GM12878 (cell line): ENCODE measurements around the gene NT5C1A. TPM values are rescaled to one million over a fixed set of nuclear protein-coding genes. Genes with fewer than 3 reads are reported as not detected.

ENCODE experiments used
- ATAC-seq: fragments of 200-7000 bp; cut with Tn5 transposase; 3 replicates; pipeline ENCODE4 v1.9.1; 2020; ENCODE audit warnings: mild to moderate bottlenecking, moderate library complexity
- BruUV-seq: library from RNA; stranded (reverse); fragments of 400-500 nt; replicated peaks from 2 replicates; lab custom pipeline; 2021; lab: Mats Ljungman, UMichigan
- CTCF ChIA-PET: fragments of 300-600 bp; sonication (Branson Sonifier 250); formaldehyde crosslinking; extraction: SDS; loops from one replicate; lab custom pipeline; 2021; ENCODE audit warnings: inconsistent platforms; lab: Yijun Ruan, JAX
- POLR2A ChIA-PET: fragments of 350-600 bp; formaldehyde crosslinking; extraction: SDS; loops from one replicate; lab custom pipeline; 2021; ENCODE audit warnings: inconsistent platforms; lab: Charles Lee
- RAD21 ChIA-PET: fragments of 300-600 bp; sonication (Branson Sonifier 250); formaldehyde crosslinking; loops from one replicate; lab custom pipeline; 2023; ENCODE audit warnings: antibody characterized with exemption; ENCODE audit not compliant: unreplicated experiment; lab: Charles Lee
- SMC1A ChIA-PET: fragments of 300-600 bp; sonication (Branson Sonifier 250); formaldehyde crosslinking; loops from one replicate; lab custom pipeline; 2023; ENCODE audit not compliant: unreplicated experiment, uncharacterized antibody; lab: Charles Lee
- DNase-seq: peaks from one replicate; pipeline ENCODE4 v3.0.0-alpha.2; 2011; ENCODE audit warnings: low read depth, low spot score
- FAIRE-seq: peaks from 3 replicates; lab custom pipeline; 2011; peaks lifted over from hg19 to GRCh38; lab: Jason Lieb, UNC
- H2AFZ ChIP-seq: 2 replicates; pipeline ENCODE4 v1.6.0; 2011; ENCODE audit warnings: low read depth, low read length, control low read depth; ENCODE audit not compliant: control insufficient read depth
- H3K27ac ChIP-seq: 2 replicates; pipeline ENCODE4 v1.5.1; 2011; ENCODE audit warnings: control low read depth; ENCODE audit not compliant: control insufficient read depth, insufficient read depth
- H3K27me3 ChIP-seq, 2 experiments: replicated peaks in 1 of 2; 2 replicates each; pipeline versions ENCODE4 v1.6.0 to v1.6.1; 2011; ENCODE audit warnings: low read length in 1 of 2; ENCODE audit not compliant: control insufficient read depth in 2 of 2, insufficient read depth in 2 of 2
- H3K36me3 ChIP-seq, 2 experiments: 2 replicates each; pipeline ENCODE4 v1.5.1; 2011; ENCODE audit warnings: low read length in 1 of 2; ENCODE audit not compliant: control insufficient read depth in 2 of 2, insufficient read depth in 2 of 2
- H3K4me1 ChIP-seq: 2 replicates; pipeline ENCODE4 v1.6.1; 2011; ENCODE audit warnings: mild to moderate bottlenecking, low read length, moderate library complexity, mixed read lengths; ENCODE audit not compliant: control insufficient read depth, insufficient read depth
- H3K4me2 ChIP-seq: 2 replicates; pipeline ENCODE4 v1.6.0; 2011; ENCODE audit warnings: control low read depth; ENCODE audit not compliant: control insufficient read depth, insufficient read depth
- H3K4me3 ChIP-seq: fragments of 200-600 bp; sonication (generic); 2 replicates; pipeline ENCODE4 v1.5.1; 2016
- H3K79me2 ChIP-seq: 2 replicates; pipeline ENCODE4 v1.6.0; 2011; ENCODE audit warnings: low read length; ENCODE audit not compliant: control insufficient read depth, insufficient read depth
- H3K9ac ChIP-seq: 2 replicates; pipeline ENCODE4 v1.8.0; 2011; ENCODE audit warnings: low read length, control low read depth, mixed read lengths; ENCODE audit not compliant: control insufficient read depth, insufficient read depth
- H3K9me3 ChIP-seq: replicated peaks from 3 replicates; pipeline ENCODE4 v1.5.1; 2011; ENCODE audit warnings: mild to moderate bottlenecking, low read length; ENCODE audit not compliant: control insufficient read depth, insufficient read depth
- H4K20me1 ChIP-seq: 2 replicates; pipeline ENCODE4 v1.6.0; 2011; ENCODE audit not compliant: control insufficient read depth, insufficient read depth
- ASH2L ChIP-seq: fragments of 300-600, 200-600 bp; sonication (generic); IDR thresholded peaks from 2 replicates; pipeline ENCODE4 v1.6.1; 2017; ENCODE audit warnings: low read depth, mild to moderate bottlenecking, borderline replicate concordance
- CHD2 ChIP-seq: IDR thresholded peaks from 2 replicates; pipeline ENCODE4 v1.6.1; 2011; ENCODE audit warnings: low read depth, low read length, improper control_type of control experiment, borderline replicate concordance
- CREB1 ChIP-seq: IDR thresholded peaks from 2 replicates; pipeline ENCODE4 v1.6.1; 2012; ENCODE audit warnings: low read depth, mild to moderate bottlenecking, inconsistent platforms
- GATAD2B ChIP-seq: fragments of 450-650 bp; conservative IDR thresholded peaks from 2 replicates; pipeline ENCODE4 v1.6.1; 2017; ENCODE audit warnings: low read depth, mild to moderate bottlenecking, moderate library complexity
- IKZF1 ChIP-seq: fragments of 450-650 bp; conservative IDR thresholded peaks from 2 replicates; pipeline ENCODE4 v1.6.1; 2017; ENCODE audit warnings: antibody characterized with exemption, mild to moderate bottlenecking
- MEF2A ChIP-seq: IDR thresholded peaks from 2 replicates; pipeline ENCODE4 v1.6.1; 2011; ENCODE audit warnings: low read depth, mild to moderate bottlenecking, low read length, moderate library complexity; ENCODE audit not compliant: insufficient read depth
- MXI1 ChIP-seq: fragments of 150-350 bp; IDR thresholded peaks from 2 replicates; pipeline ENCODE4 v1.6.1; 2011; ENCODE audit warnings: low read depth, mild to moderate bottlenecking, inconsistent platforms, low read length, improper control_type of control experiment
- POLR2A ChIP-seq: IDR thresholded peaks from 2 replicates; pipeline ENCODE4 v1.6.1; 2011; ENCODE audit warnings: low read depth, mild to moderate bottlenecking, low read length
- SREBF2 ChIP-seq: IDR thresholded peaks from 2 replicates; pipeline ENCODE4 v1.6.1; 2012; ENCODE audit warnings: mild to moderate bottlenecking, low read length
- STAT1 ChIP-seq: fragments of 450-650 bp; conservative IDR thresholded peaks from 2 replicates; pipeline ENCODE4 v1.6.1; 2014; ENCODE audit warnings: antibody characterized with exemption, mild to moderate bottlenecking
- STAT3 ChIP-seq: IDR thresholded peaks from 2 replicates; pipeline ENCODE4 v1.6.1; 2011; ENCODE audit warnings: low read depth, low read length, improper control_type of control experiment
- TBL1XR1 ChIP-seq: IDR thresholded peaks from 2 replicates; pipeline ENCODE4 v1.6.1; 2012; ENCODE audit warnings: low read depth, low read length, improper control_type of control experiment
- ZNF274 ChIP-seq: IDR thresholded peaks from one replicate; pipeline ENCODE4 v1.8.0; 2011; ENCODE audit not compliant: insufficient read length, insufficient read depth
- ZZZ3 ChIP-seq: IDR thresholded peaks from 2 replicates; pipeline ENCODE4 v1.6.1; 2011; ENCODE audit warnings: low read depth; ENCODE audit not compliant: control insufficient read depth, insufficient read length
- WGBS: methylation state at CpG from one replicate; pipeline ENCODE4 v1.1.6; 2016; ENCODE audit warnings: low lambda C conversion rate; ENCODE audit not compliant: insufficient replicate concordance, insufficient coverage; ENCODE audit errors: missing lambda C conversion rate; 5-methylcytosine and 5-hydroxymethylcytosine counted together
- in situ Hi-C: fragments of 300-500 bp; cut with MboI; formaldehyde crosslinking; loops from 9 replicates; pipeline ENCODE4 v1.14.3; 2018; ENCODE audit warnings: mixed read lengths
- intact Hi-C: fragments of 100-400 bp; cut with micrococcal nuclease; formaldehyde crosslinking; loops from one replicate; pipeline ENCODE4 v1.14.2; 2022; ENCODE audit not compliant: unreplicated experiment
- polyA plus RNA-seq, 11 experiments: library from polyadenylated mRNA; depleted of rRNA in 4 of 11; unstranded in 6 of 11; stranded (reverse) in 5 of 11; fragments of >200 nt; fragmentation: Nextera tagmentation in 4 of 11; fragmentation: Illumina TruSeq in 1 of 11; extraction: Ambion mirVana in 4 of 11; extraction: Trizol in 1 of 11; gene quantifications; 1 replicate in 1 of 11; 2 replicates in 10 of 11; pipeline versions ENCODE4 v1.2.1 to v1.2.3, GENCODE V29; 2011 to 2016; ENCODE audit warnings: inconsistent platforms in 2 of 11, missing spikeins in 2 of 11, low read depth in 1 of 11
- total RNA-seq, 4 experiments: library from RNA; depleted of rRNA in 3 of 4; stranded (reverse); fragments of >200 nt in 3 of 4; fragmentation: Illumina TruSeq in 1 of 4; extraction: Trizol in 1 of 4; gene quantifications; 2 replicates each; pipeline versions ENCODE4 v1.2.1 to v1.2.3, GENCODE V29; 2013 to 2021
- TF ChIP-seq, protein P1 (sequence below): fragments of 150-350 bp; IDR thresholded peaks from 2 replicates; pipeline ENCODE4 v1.6.1; 2016; ENCODE audit warnings: low read depth, low read length

NT5C1A gene
- total and polyA plus RNA-seq, 10 of the 15 experiments (the other 5 are each of a cell fraction or from before 2014, with no cell fraction given): 0.05 to 0.77 (median 0.22) TPM; not detected in 1

DNA sequence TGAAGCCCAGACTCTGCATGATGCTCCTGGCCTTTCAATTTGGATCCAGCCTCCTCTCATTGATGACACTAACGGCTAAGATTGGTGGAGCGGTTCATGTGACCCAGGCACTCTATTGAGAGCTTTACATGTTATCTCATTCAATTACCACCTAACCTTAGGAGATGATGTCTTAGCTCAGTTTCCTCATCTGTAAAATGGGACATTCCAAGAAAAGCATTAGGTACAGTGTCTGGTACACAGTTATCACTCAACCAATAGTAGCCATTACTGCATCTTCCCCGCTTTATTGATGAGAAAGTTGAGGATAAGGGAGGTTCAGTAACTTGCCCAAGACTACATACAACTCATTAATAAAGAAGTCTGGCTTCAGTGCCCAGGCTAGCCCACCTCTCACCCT is 49.5 kb downstream of the NT5C1A start:
- H3K79me2 ChIP-seq: no peaks in the 10 kb centered on the region
- DNase-seq: no peak
- intact Hi-C loops: no loop called here
- no peaks in the 10 kb centered on the region for H3K9me3 ChIP-seq
- ChIA-PET CTCF (interaction anchor here (1.2 kb wide), 1 partner anchor 12 kb away, joined by 3 read pairs; no protein-coding TSS in a partner anchor), SMC1A (no interaction called here), RAD21 (no interaction called here), POLR2A (no interaction called here)
- no peak overlapping the region for H3K27ac ChIP-seq
- WGBS: 65% methylated on average over 3 of the region's 3 CpGs
- H3K4me3 ChIP-seq: no peak overlapping the region
- in situ Hi-C loops: no loop called here
- no peak overlapping the region for H2AFZ ChIP-seq
- H3K36me3 ChIP-seq: no peaks in the 10 kb centered on the region
- no TSS peak for BruUV-seq
- no peaks in the 10 kb centered on the region for H3K4me1 ChIP-seq
- peaks cover 2% of the 10 kb centered on the region in 2 experiments; a peak in 3 of 4 replicates for H3K27me3 ChIP-seq
- FAIRE-seq: no peak
- no peak overlapping the region for H3K9ac ChIP-seq
- no peaks in the 10 kb centered on the region for H4K20me1 ChIP-seq
- H3K4me2 ChIP-seq: no peak overlapping the region
- no peak for ATAC-seq
- TF ChIP-seq MEF2A: no peak
- TF ChIP-seq ZNF274: no peak

- H3K79me2 ChIP-seq: no peaks in the 10 kb centered on the region
- RAD21 ChIA-PET: no interaction called here
- no peak for ATAC-seq
- no TSS peak for BruUV-seq
- in situ Hi-C loops (no loop called here), intact Hi-C loops (no loop called here)
- 45% methylated on average over 3 of the region's 3 CpGs for WGBS
- no peaks in the 10 kb centered on the region for H3K36me3 ChIP-seq
- CTCF ChIA-PET: interaction anchor here (1.0 to 2.4 kb wide), 5 partner anchors 12 to 37 kb away, joined by 3 to 9 read pairs (median 6); no protein-coding TSS in a partner anchor
- H3K4me1 ChIP-seq: no peaks in the 10 kb centered on the region
- no peak overlapping the region for H3K27ac ChIP-seq
- DNase-seq: no peak
- no peak overlapping the region for H2AFZ ChIP-seq
- no peak for FAIRE-seq
- H3K4me2 ChIP-seq: no peak overlapping the region
- no peak for TF ChIP-seq TBL1XR1
- TF ChIP-seq, protein P1, sequence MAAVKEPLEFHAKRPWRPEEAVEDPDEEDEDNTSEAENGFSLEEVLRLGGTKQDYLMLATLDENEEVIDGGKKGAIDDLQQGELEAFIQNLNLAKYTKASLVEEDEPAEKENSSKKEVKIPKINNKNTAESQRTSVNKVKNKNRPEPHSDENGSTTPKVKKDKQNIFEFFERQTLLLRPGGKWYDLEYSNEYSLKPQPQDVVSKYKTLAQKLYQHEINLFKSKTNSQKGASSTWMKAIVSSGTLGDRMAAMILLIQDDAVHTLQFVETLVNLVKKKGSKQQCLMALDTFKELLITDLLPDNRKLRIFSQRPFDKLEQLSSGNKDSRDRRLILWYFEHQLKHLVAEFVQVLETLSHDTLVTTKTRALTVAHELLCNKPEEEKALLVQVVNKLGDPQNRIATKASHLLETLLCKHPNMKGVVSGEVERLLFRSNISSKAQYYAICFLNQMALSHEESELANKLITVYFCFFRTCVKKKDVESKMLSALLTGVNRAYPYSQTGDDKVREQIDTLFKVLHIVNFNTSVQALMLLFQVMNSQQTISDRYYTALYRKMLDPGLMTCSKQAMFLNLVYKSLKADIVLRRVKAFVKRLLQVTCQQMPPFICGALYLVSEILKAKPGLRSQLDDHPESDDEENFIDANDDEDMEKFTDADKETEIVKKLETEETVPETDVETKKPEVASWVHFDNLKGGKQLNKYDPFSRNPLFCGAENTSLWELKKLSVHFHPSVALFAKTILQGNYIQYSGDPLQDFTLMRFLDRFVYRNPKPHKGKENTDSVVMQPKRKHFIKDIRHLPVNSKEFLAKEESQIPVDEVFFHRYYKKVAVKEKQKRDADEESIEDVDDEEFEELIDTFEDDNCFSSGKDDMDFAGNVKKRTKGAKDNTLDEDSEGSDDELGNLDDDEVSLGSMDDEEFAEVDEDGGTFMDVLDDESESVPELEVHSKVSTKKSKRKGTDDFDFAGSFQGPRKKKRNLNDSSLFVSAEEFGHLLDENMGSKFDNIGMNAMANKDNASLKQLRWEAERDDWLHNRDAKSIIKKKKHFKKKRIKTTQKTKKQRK: no peak
- TF ChIP-seq ZZZ3: no peak
- TF ChIP-seq ASH2L: no peak
- TF ChIP-seq CHD2: no peak
- no peak for TF ChIP-seq STAT1
- TF ChIP-seq GATAD2B: no peak
- no peak for TF ChIP-seq MXI1
- TF ChIP-seq SREBF2: no peak
- no peak for TF ChIP-seq IKZF1
- TF ChIP-seq CREB1: no peak
- no peak for TF ChIP-seq STAT3
- no peak for TF ChIP-seq POLR2A
- TF ChIP-seq, all 136 proteins: peak for 0
- SMC1A ChIA-PET: no interaction called here
- POLR2A ChIA-PET: no interaction called here
- Histone ChIP-seq H3K9ac (no peak overlapping the region), H3K9me3 (no peaks in the 10 kb centered on the region), H3K4me3 (no peak overlapping the region), H3K27me3 (peaks cover 0 to 2% of the 10 kb centered on the region in 2 experiments; a peak in 1 of 4 replicates), H4K20me1 (no peaks in the 10 kb centered on the region)
Observed at GRCh38 chr1:39620659-39621165, 51.2 kb downstream of the NT5C1A start.
